ENCODE data around the gene TRIM50. TPM values are rescaled to one million over a fixed set of nuclear protein-coding genes. Genes with fewer than 3 reads are reported as not detected.
A peak's percentile ranks its signal among the peaks of the same experiment; 100 is the strongest.
"Not testable (repeated sequence)": the region's sequence is repeated elsewhere in the genome, so short reads cannot be mapped to it uniquely, and the experiment has no call there.

The TRIM50 gene
- total and polyA plus RNA-seq, 2 of the 13 experiments (the other 11 are each of a cell fraction or from before 2014, with no cell fraction given): 4.2 to 24.5 TPM

GRCh38 chr7:73325424-73325823 is 2.5 kb downstream of the TRIM50 start (continued):
- TF ChIP-seq NR2C2 (CRISPR knock-in tag; IDR thresholded peaks at IDR 0.05; ENCODE audit: borderline replicate concordance): peak; percentile 71
- TF ChIP-seq THRA (CRISPR knock-in tag; IDR thresholded peaks at IDR 0.05; ENCODE audit: borderline replicate concordance): peak; percentile 86; the same call in 1 of the 2 replicates
- peak; percentile 41; the same call in 1 of the 2 replicates for TF ChIP-seq ZNF121 (CRISPR knock-in tag; IDR thresholded peaks at IDR 0.05)
- TF ChIP-seq KDM6A (CRISPR knock-in tag; IDR thresholded peaks at IDR 0.05; ENCODE audit: low read depth): peak; percentile 82
- not testable (repeated sequence) for TF ChIP-seq LCORL (IDR thresholded peaks at IDR 0.05)
- peak; percentile 65 for TF ChIP-seq LCORL (CRISPR knock-in tag; IDR thresholded peaks at IDR 0.05)
- TF ChIP-seq ZSCAN9 (CRISPR knock-in tag; IDR thresholded peaks at IDR 0.05; ENCODE audit: borderline replicate concordance): peak; percentile 63; the same call in 1 of the 2 replicates
- TF ChIP-seq ZNF574 (CRISPR knock-in tag; IDR thresholded peaks at IDR 0.05): peak; percentile 67
- TF ChIP-seq TBX2 (CRISPR knock-in tag; IDR thresholded peaks at IDR 0.05; ENCODE audit: borderline replicate concordance): peak; percentile 81
- TF ChIP-seq SIX1 (CRISPR knock-in tag; IDR thresholded peaks at IDR 0.05; ENCODE audit: borderline replicate concordance): 0 out of 2 replicates have a peak, but pooled peaks have one; percentile 35
- TF ChIP-seq POLR2AphosphoS5 (IDR thresholded peaks at IDR 0.05; ENCODE audit: low read depth, low read length): peak; percentile 52; the same call in 1 of the 2 replicates
- TF ChIP-seq TCF7 (IDR thresholded peaks at IDR 0.05; ENCODE audit: low read depth): peak; percentile 37; the same call in 1 of the 2 replicates
- TF ChIP-seq ZSCAN25 (CRISPR knock-in tag; IDR thresholded peaks at IDR 0.05): peak; percentile 95
- TF ChIP-seq ELF3 (CRISPR knock-in tag; IDR thresholded peaks at IDR 0.05): peak; percentile 48
- 0 out of 2 replicates have a peak, but pooled peaks have one; percentile 22 for TF ChIP-seq ZNF503 (CRISPR knock-in tag; IDR thresholded peaks at IDR 0.05)
- peak; percentile 29; the same call in 1 of the 2 replicates for TF ChIP-seq ZGPAT (CRISPR knock-in tag; IDR thresholded peaks at IDR 0.05)
- TF ChIP-seq ZMYM4 (CRISPR knock-in tag; IDR thresholded peaks at IDR 0.05): peak; percentile 65; the same call in 1 of the 2 replicates
- TF ChIP-seq POLR2A (IDR thresholded peaks at IDR 0.05; ENCODE audit: insufficient read depth in 1 of 2, low read depth in 2 of 2, low read length in 2 of 2): peak in 1 of 2 experiments; percentile 50; a peak in 1 of 4 replicates
- TF ChIP-seq FOXP4 (CRISPR knock-in tag; IDR thresholded peaks at IDR 0.05): peak; percentile 72
